K562 (cell line): ENCODE measurements around the gene SMG6. TPM values are rescaled to one million over a fixed set of nuclear protein-coding genes. Genes with fewer than 3 reads are reported as not detected.
A peak's percentile ranks its signal among the peaks of the same experiment; 100 is the strongest.

Experiments used
- ATAC-seq: fragments of 200-7000 bp; cut with Tn5 transposase; 3 replicates; pipeline ENCODE4 v1.9.1; 2020; ENCODE audit warnings: moderate library complexity
- BruUV-seq: library from RNA; stranded (reverse); fragments of 400-500 nt; replicated peaks from 2 replicates; lab custom pipeline; 2021; lab: Mats Ljungman, UMichigan
- CTCF ChIA-PET: fragments of 300-600 bp; formaldehyde crosslinking; extraction: SDS; loops from one replicate; lab custom pipeline; 2021; ENCODE audit warnings: low intra/inter-chr PET ratio; lab: Yijun Ruan, JAX
- POLR2A ChIA-PET: fragments of 300-600, 350-650 bp; sonication (Branson Sonifier 250); formaldehyde crosslinking; extraction: SDS; loops from one replicate; lab custom pipeline; 2021; ENCODE audit warnings: antibody characterized with exemption, inconsistent platforms; lab: Yijun Ruan, JAX
- DNase-seq, 4 experiments: peaks; one replicate each; pipeline versions ENCODE4 v3.0.0 to v3.0.0-alpha.2; 2011 to 2018; ENCODE audit warnings: low spot score in 3 of 4, mixed read lengths in 3 of 4; ENCODE audit errors: extremely low read depth in 1 of 4
- FAIRE-seq: peaks from 2 replicates; lab custom pipeline; 2011; peaks lifted over from hg19 to GRCh38; lab: Jason Lieb, UNC
- H2AFZ ChIP-seq: 2 replicates; pipeline ENCODE4 v1.6.0; 2011; ENCODE audit warnings: low read depth, low read length, control low read depth, inconsistent platforms
- H3K27ac ChIP-seq: fragments of 200-600 bp; 3 replicates; pipeline ENCODE4 v1.8.0; 2011; ENCODE audit warnings: low read depth, mild to moderate bottlenecking, control low read depth, inconsistent platforms, low read length, moderate library complexity, mixed read lengths; ENCODE audit errors: extremely low read depth
- H3K27me3 ChIP-seq, 2 experiments: fragments of 300-600 bp in 1 of 2; 2 replicates in 1 of 2; 3 replicates in 1 of 2; pipeline versions ENCODE4 v1.6.0 to v1.8.0; 2011; ENCODE audit warnings: inconsistent platforms in 2 of 2, low read length in 2 of 2, mild to moderate bottlenecking in 1 of 2, mixed read lengths in 1 of 2, moderate library complexity in 1 of 2; ENCODE audit not compliant: control insufficient read depth in 2 of 2, insufficient read depth in 2 of 2
- H3K36me3 ChIP-seq: fragments of 300-600 bp; 3 replicates; pipeline ENCODE4 v1.8.0; 2011; ENCODE audit warnings: mild to moderate bottlenecking, low read length, inconsistent platforms; ENCODE audit not compliant: control insufficient read depth, insufficient read depth
- H3K4me1 ChIP-seq, 2 experiments: fragments of 200-600 bp in 1 of 2; replicated peaks in 1 of 2; 2 replicates in 1 of 2; 3 replicates in 1 of 2; pipeline versions ENCODE4 v1.5.1 to v1.8.0; 2011; ENCODE audit warnings: inconsistent platforms in 2 of 2, low read length in 2 of 2, mild to moderate bottlenecking in 1 of 2, mixed read lengths in 1 of 2, moderate library complexity in 1 of 2; ENCODE audit not compliant: control insufficient read depth in 2 of 2, insufficient read depth in 2 of 2
- H3K4me2 ChIP-seq: 2 replicates; pipeline ENCODE4 v1.6.1; 2011; ENCODE audit warnings: low read length, control low read depth, inconsistent platforms, mixed read lengths; ENCODE audit not compliant: insufficient read depth
- H3K4me3 ChIP-seq: fragments of 200-600 bp; sonication (generic), shearing (Covaris generic); 2 replicates; pipeline ENCODE4 v1.5.1; 2016; ENCODE audit warnings: control low read depth, inconsistent platforms
- H3K79me2 ChIP-seq: fragments of 200-600 bp; 3 replicates; pipeline ENCODE4 v1.8.0; 2011; ENCODE audit warnings: low read length, inconsistent platforms; ENCODE audit not compliant: control insufficient read depth, insufficient read depth
- H3K9ac ChIP-seq, 2 experiments: 2 replicates each; pipeline versions ENCODE4 v1.6.0 to v1.6.1; 2011; ENCODE audit warnings: low read depth in 2 of 2, low read length in 2 of 2, control low read depth in 1 of 2, inconsistent platforms in 1 of 2, mild to moderate bottlenecking in 1 of 2, mixed read lengths in 1 of 2; ENCODE audit not compliant: insufficient read depth in 1 of 2
- H3K9me1 ChIP-seq: one replicate; pipeline ENCODE4 v1.6.0; 2011; ENCODE audit warnings: inconsistent platforms, mild to moderate bottlenecking, low read length, moderate library complexity; ENCODE audit not compliant: control insufficient read depth, insufficient read depth
- H3K9me3 ChIP-seq: replicated peaks from 2 replicates; pipeline ENCODE4 v1.5.1; 2011; ENCODE audit warnings: low read depth, low read length, inconsistent platforms; ENCODE audit not compliant: control insufficient read depth, insufficient read depth
- H4K20me1 ChIP-seq: replicated peaks from 2 replicates; pipeline ENCODE4 v1.6.1; 2011; ENCODE audit warnings: low read length, inconsistent platforms, mixed read lengths; ENCODE audit not compliant: control insufficient read depth, insufficient read depth
- ARID1B ChIP-seq: fragments of 450-650 bp; IDR thresholded peaks from 2 replicates; pipeline ENCODE4 v1.6.1; 2016; ENCODE audit warnings: antibody characterized with exemption, mild to moderate bottlenecking, inconsistent platforms
- BMI1 ChIP-seq: fragments of 150-350 bp; IDR thresholded peaks from 2 replicates; pipeline ENCODE4 v1.6.1; 2014; ENCODE audit warnings: low read length
- CHD1 ChIP-seq: fragments of 200-600 bp; sonication (generic); IDR thresholded peaks from one replicate; pipeline ENCODE4 v1.6.1; 2012; ENCODE audit warnings: mild to moderate bottlenecking, moderate library complexity, low read length, inconsistent platforms
- DACH1 ChIP-seq: fragments of 450-650 bp; IDR thresholded peaks from 2 replicates; pipeline ENCODE4 v1.6.1; 2018; ENCODE audit not compliant: partially characterized antibody
- LCOR ChIP-seq: sonication (generic); formaldehyde crosslinking; IDR thresholded peaks from 2 replicates; pipeline ENCODE4 v1.8.0; 2022; ENCODE audit warnings: mild to moderate bottlenecking, missing genetic modification reagents
- LEF1 ChIP-seq: fragments of 450-650 bp; IDR thresholded peaks from 2 replicates; pipeline ENCODE4 v1.6.1; 2016; ENCODE audit warnings: mild to moderate bottlenecking
- ZNF184 ChIP-seq: sonication (generic); formaldehyde crosslinking; IDR thresholded peaks from 2 replicates; pipeline ENCODE4 v1.5.0; 2020; ENCODE audit warnings: missing genetic modification reagents
- ZNF316 ChIP-seq: fragments of 450-650 bp; IDR thresholded peaks from 2 replicates; pipeline ENCODE4 v1.6.1; 2016
- ZNF57 ChIP-seq: fragments of 450-650 bp; formaldehyde crosslinking; IDR thresholded peaks from 2 replicates; pipeline ENCODE4 v1.4.0; 2020; ENCODE audit warnings: mild to moderate bottlenecking, moderate library complexity
- ZNF780A ChIP-seq: fragments of 250-450 bp; sonication (Bioruptor Pico); IDR thresholded peaks from 2 replicates; pipeline ENCODE4 v1.5.0; 2021; ENCODE audit warnings: mild to moderate bottlenecking
- WGBS: fragments of 100-300 bp; shearing (Covaris generic); methylation state at CpG from one replicate; pipeline ENCODE4 v1.1.6; 2016; ENCODE audit warnings: low coverage, mixed read lengths; ENCODE audit not compliant: insufficient coverage; ENCODE audit errors: missing lambda C conversion rate; 5-methylcytosine and 5-hydroxymethylcytosine counted together
- in situ Hi-C: fragments of 300-500 bp; cut with MboI; formaldehyde crosslinking; loops from 4 replicates; pipeline ENCODE4 v1.15.0; 2018; ENCODE audit warnings: inconsistent platforms, mixed read lengths
- intact Hi-C: fragments of 100-400 bp; cut with micrococcal nuclease; formaldehyde crosslinking; loops from 2 replicates; pipeline ENCODE4 v1.14.2; 2022
- polyA plus RNA-seq, 8 experiments: library from polyadenylated mRNA; depleted of rRNA in 4 of 8; stranded (reverse) in 5 of 8; unstranded in 3 of 8; fragments of >200 nt; fragmentation: Nextera tagmentation in 2 of 8; fragmentation: Illumina TruSeq in 1 of 8; extraction: Ambion mirVana in 2 of 8; extraction: Trizol in 1 of 8; gene quantifications; 2 replicates each; pipeline versions ENCODE4 v1.2.1 to v1.2.3, GENCODE V29; 2011 to 2014; ENCODE audit warnings: inconsistent platforms in 1 of 8, missing spikeins in 1 of 8
- total RNA-seq, 7 experiments: library from RNA; depleted of rRNA in 6 of 7; stranded (reverse); fragments of >200 nt in 6 of 7; fragmentation: Illumina TruSeq in 2 of 7; extraction: Trizol in 2 of 7; gene quantifications; 2 replicates each; pipeline versions ENCODE4 v1.2.1 to v1.2.3, GENCODE V29; 2011 to 2021; ENCODE audit warnings: low replicate concordance in 1 of 7
- TF ChIP-seq, protein P1 (sequence below): IDR thresholded peaks from 2 replicates; pipeline ENCODE4 v1.6.1; 2012; ENCODE audit warnings: low read depth, low read length, improper control_type of control experiment, borderline replicate concordance
- TF ChIP-seq, protein P2 (sequence below): IDR thresholded peaks from 3 replicates; pipeline ENCODE4 v1.6.1; 2011; ENCODE audit warnings: borderline replicate concordance, mild to moderate bottlenecking, moderate library complexity; ENCODE audit not compliant: insufficient read length; ENCODE audit errors: extremely low read depth
- TF ChIP-seq, protein P3 (sequence below): fragments of 450-650 bp; IDR thresholded peaks from 2 replicates; pipeline ENCODE4 v1.6.1; 2018; ENCODE audit not compliant: partially characterized antibody

SMG6 gene
- total and polyA plus RNA-seq, 9 of the 15 experiments (the other 6 are each of a cell fraction or from before 2014, with no cell fraction given), result 0.44 to 13.9 (median 6.0) TPM

DNA sequence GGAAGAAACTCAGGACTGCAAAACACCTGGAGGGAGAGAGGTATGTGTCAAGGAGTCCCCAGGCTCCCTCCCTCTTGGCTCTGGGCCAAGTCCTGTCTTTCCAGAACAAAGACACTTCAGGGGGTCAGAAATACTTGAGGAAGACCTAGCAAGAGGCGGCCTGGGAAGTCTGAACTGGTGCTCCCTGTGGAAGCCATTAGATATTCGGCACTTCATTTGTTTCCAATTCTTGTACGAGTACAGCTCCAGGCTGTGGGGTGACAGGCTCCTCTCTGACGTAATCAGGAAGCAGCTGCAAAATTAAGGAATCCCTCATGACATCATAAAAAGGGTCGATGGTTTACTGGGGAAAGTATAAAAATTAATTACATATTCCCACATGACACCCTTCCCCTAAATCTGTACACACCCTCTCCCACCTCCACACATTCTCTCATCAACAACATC, 108.7 kb downstream of the SMG6 start (continued):
- TF ChIP-seq, protein P1, sequence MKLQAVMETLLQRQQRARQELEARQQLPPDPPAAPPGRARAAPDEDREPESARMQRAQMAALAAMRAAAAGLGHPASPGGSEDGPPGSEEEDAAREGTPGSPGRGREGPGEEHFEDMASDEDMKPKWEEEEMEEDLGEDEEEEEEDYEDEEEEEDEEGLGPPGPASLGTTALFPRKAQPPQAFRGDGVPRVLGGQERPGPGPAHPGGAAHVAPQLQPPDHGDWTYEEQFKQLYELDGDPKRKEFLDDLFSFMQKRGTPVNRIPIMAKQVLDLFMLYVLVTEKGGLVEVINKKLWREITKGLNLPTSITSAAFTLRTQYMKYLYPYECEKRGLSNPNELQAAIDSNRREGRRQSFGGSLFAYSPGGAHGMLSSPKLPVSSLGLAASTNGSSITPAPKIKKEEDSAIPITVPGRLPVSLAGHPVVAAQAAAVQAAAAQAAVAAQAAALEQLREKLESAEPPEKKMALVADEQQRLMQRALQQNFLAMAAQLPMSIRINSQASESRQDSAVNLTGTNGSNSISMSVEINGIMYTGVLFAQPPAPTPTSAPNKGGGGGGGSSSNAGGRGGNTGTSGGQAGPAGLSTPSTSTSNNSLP, result no peak
- TF ChIP-seq CHD1 (no peak), DACH1 (no peak), ZNF316 (no peak)

DNA sequence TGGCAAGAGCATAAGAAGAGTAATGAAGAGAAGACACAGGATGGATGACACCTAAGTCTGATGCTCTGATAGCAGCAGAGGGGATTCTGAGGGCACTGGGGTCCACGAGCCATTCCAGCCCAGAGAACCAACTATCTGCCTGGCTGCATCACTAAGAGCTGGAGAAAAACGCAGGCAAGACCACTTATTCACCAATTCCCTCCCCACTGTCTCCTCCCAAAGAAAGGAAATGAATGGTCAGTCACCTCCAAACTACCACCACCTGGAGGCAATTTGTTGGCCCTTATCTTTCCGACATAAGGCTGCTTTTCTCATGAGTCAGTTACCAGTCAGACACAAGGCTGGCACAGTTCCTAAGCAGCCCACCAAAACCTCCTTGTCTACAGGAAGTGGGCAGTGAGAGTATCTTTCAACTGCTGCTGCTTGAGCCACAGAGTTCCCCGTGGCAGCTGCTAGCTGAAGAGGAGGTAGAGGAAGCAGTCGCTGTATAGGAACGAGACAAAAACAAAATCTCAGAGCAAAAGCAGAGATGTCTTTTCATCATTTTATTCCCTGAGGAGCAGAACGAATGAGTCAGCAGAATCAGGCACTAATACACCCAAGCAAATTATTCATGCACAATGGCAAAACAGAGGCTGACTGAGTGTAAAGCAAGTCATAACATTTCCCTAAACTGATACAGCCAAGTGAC, 111.1 kb downstream of the SMG6 start:
- intact Hi-C loops, result no loop called here
- Histone ChIP-seq H3K27me3 (no peaks in the 10 kb centered on the region), H3K9ac (no peak overlapping the region), H3K4me2 (0 out of 2 replicates have a peak overlapping the region, but pooled peaks have one; percentile 4), H3K9me3 (no peaks in the 10 kb centered on the region), H3K36me3 (0 out of 3 replicates have a peak, but pooled peaks cover 3% of the 10 kb centered on the region), H2AFZ (no peak overlapping the region), H3K79me2 (no peaks in the 10 kb centered on the region), H3K4me1 (peaks cover 0 to 16% of the 10 kb centered on the region in 2 experiments; a peak in 3 of 5 replicates), H3K4me3 (no peak overlapping the region), H3K9me1 (peaks cover 3% of the 10 kb centered on the region), H4K20me1 (no peaks in the 10 kb centered on the region), H3K27ac (peak overlapping the region; percentile 46; the same call in 1 of the 3 replicates)
- FAIRE-seq (peak; percentile 15), DNase-seq (peak in 2 of 4 experiments; percentile 8 to 42), ATAC-seq (no peak)
- CTCF ChIA-PET, result no interaction called here
- WGBS, result 20% methylated on average over 5 of the region's 7 CpGs
- BruUV-seq, result no TSS peak
- in situ Hi-C loops, result no loop called here
- POLR2A ChIA-PET, result interaction anchor here (0.6 kb wide), 1 partner anchor 629 kb away, joined by 4 read pairs; no protein-coding TSS in a partner anchor
- no peak for TF ChIP-seq ZNF57 (CRISPR knock-in tag)
- TF ChIP-seq BMI1, result no peak
- TF ChIP-seq, protein P2, sequence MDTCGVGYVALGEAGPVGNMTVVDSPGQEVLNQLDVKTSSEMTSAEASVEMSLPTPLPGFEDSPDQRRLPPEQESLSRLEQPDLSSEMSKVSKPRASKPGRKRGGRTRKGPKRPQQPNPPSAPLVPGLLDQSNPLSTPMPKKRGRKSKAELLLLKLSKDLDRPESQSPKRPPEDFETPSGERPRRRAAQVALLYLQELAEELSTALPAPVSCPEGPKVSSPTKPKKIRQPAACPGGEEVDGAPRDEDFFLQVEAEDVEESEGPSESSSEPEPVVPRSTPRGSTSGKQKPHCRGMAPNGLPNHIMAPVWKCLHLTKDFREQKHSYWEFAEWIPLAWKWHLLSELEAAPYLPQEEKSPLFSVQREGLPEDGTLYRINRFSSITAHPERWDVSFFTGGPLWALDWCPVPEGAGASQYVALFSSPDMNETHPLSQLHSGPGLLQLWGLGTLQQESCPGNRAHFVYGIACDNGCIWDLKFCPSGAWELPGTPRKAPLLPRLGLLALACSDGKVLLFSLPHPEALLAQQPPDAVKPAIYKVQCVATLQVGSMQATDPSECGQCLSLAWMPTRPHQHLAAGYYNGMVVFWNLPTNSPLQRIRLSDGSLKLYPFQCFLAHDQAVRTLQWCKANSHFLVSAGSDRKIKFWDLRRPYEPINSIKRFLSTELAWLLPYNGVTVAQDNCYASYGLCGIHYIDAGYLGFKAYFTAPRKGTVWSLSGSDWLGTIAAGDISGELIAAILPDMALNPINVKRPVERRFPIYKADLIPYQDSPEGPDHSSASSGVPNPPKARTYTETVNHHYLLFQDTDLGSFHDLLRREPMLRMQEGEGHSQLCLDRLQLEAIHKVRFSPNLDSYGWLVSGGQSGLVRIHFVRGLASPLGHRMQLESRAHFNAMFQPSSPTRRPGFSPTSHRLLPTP, result no peak
- TF ChIP-seq, protein P3, sequence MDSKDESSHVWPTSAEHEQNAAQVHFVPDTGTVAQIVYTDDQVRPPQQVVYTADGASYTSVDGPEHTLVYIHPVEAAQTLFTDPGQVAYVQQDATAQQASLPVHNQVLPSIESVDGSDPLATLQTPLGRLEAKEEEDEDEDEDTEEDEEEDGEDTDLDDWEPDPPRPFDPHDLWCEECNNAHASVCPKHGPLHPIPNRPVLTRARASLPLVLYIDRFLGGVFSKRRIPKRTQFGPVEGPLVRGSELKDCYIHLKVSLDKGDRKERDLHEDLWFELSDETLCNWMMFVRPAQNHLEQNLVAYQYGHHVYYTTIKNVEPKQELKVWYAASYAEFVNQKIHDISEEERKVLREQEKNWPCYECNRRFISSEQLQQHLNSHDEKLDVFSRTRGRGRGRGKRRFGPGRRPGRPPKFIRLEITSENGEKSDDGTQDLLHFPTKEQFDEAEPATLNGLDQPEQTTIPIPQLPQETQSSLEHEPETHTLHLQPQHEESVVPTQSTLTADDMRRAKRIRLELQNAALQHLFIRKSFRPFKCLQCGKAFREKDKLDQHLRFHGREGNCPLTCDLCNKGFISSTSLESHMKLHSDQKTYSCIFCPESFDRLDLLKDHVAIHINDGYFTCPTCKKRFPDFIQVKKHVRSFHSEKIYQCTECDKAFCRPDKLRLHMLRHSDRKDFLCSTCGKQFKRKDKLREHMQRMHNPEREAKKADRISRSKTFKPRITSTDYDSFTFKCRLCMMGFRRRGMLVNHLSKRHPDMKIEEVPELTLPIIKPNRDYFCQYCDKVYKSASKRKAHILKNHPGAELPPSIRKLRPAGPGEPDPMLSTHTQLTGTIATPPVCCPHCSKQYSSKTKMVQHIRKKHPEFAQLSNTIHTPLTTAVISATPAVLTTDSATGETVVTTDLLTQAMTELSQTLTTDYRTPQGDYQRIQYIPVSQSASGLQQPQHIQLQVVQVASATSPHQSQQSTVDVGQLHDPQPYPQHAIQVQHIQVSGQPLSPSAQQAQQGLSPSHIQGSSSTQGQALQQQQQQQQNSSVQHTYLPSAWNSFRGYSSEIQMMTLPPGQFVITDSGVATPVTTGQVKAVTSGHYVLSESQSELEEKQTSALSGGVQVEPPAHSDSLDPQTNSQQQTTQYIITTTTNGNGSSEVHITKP, result no peak
- no peak for TF ChIP-seq ZNF780A (CRISPR knock-in tag)
- TF ChIP-seq LCOR, result no peak
- TF ChIP-seq LEF1, result no peak
- no peak for TF ChIP-seq ZNF184 (CRISPR knock-in tag)
- peak; percentile 64 for TF ChIP-seq ARID1B
